ENCODE results near the gene ACSF3.
A peak's percentile ranks its signal among the peaks of the same experiment; 100 is the strongest.

ACSF3 gene

DNA sequence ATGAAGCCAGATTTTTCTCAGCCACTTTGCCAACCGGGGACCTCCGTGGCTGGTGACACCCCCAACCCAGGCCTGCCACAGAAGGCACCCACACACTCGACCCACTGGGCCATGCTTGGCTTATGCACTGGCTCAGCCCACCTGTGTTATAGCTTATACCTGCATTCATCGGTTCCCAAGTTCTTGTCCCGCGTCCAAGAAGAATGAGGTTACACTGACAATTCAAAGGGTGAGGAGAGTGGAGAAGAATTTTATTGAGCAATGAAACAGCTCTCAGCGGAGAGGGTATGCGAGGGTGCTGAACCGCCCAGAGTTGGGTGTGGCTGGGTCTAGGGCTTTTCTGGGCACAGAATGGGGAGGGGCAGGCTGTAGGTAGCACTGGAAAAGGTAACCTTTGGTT lies 55.7 kb downstream of the ACSF3 start:
- no peak for DNase-seq

GRCh38 chr16:89150090-89150835 lies 56.6 kb downstream of the ACSF3 start:
- no peak for DNase-seq

DNA sequence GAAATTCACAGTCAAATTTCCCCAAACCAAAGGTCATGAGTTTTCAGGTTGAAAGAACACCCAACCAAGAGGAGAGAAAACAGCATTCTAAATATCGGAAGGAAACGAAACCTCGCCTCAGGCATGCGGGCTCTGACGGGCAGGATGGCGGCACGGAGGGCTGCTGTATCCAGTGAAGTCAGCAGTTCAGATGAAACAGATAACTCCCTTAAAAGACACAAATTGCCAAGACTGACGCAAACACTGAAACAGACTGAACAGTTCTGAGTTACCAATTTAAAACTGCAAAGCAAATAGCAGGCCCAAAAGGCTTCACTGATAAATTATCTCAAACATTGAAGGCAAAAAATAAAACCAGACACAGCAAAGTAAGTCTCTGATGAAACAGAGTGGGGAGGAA lies 57.3 kb downstream of the ACSF3 start:
- no peak for DNase-seq

DNA sequence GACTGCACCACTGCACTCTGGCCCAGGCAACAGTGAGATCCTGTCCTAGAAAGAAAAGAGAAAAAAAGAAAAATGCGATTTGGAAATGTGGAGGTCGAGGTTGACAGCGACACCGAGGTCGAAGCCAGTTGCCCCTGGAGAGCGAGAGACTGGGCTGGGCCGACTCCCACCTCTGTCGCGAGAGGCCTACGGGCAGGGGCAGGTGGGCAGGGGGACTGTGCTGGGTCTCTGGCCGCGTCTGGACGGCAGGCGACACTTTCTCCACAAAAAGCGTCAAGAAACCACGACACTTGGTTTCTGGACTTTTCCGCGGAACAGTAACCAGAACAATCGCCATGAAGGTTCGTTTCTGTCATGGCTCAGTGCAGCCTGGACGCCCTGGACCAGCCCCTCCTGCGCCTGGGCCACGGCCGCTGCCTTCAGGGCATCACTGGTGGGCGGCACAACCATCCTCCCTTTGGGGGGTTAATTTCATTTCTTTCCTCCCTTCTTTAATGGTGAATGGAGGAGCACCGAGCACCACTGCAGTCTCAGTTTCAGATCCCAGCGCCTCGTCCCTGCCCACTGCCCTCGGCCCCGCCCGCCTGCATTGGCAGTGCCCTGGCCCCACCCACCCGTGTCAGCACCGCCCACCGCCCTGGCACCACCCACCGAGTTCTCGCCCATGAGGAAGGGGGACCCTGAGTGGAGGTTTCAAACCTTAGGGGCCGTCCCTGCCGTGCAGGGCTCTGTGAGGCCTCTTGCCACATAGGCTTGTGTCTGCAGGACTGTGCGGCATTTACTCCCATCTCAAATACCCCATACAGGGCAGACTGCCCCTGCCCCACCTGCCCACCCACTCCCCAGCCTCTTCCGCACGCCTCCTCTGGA lies 59.4 kb downstream of the ACSF3 start:
- peak in 2 of 3 donors; percentile 24 to 28 for DNase-seq

DNA sequence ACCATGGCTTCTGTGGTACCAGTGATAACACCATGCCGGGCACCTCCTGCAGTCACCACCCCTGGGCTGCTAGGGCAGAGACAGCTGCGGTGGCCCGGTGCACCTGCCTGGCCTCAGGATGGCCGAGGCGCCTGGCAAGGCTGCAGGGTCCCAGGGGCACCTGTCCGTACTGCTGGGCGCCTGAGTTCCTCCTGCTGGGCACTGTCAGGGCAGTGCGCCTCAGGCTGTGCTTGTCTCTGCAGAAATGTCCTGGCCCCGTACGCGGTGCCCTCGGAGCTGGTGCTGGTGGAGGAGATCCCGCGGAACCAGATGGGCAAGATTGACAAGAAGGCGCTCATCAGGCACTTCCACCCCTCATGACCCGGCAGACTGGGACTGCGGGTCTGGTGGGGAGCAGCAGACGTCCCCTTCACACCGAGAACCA lies 60.2 kb downstream of the ACSF3 start:
- DNase-seq = no peak

DNA sequence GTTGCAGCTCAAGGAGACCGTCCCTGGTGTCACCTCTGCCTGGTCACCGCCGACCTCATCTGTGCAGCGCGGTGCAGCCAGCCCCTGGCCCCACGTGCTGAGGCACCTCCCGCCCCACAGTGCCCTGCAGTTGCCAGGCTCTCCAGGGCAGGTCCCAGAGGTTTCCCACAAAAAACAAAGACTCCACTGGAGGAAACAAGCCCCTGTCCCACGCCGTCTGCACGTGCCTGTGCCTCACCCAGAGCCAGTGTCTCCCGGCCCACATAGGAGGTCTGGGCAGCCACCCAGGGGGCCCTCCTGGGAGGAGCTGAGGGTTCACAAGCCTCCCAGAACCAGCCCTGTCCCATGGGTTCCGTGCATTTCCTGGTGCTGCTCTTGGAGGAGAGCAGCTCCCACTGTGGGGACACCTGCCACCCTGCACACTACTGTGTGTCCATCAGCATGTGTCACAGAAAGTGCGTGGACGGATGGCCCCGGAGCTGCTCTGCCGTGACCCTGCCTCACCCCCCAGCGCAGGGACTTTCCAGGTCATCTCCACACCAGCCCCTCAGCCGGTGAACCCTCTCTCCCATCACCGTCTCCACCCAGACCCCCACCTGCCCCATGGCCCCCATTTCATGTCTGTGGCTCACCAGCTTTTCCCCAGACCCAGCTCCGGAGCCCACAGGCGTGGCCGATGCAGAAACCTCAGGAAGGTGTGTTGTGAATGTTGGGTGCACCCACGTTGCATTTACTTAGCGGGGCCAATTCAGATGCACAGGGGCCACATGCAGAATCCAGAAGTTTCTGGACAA lies 60.9 kb downstream of the ACSF3 start:
- no peak for DNase-seq

DNA sequence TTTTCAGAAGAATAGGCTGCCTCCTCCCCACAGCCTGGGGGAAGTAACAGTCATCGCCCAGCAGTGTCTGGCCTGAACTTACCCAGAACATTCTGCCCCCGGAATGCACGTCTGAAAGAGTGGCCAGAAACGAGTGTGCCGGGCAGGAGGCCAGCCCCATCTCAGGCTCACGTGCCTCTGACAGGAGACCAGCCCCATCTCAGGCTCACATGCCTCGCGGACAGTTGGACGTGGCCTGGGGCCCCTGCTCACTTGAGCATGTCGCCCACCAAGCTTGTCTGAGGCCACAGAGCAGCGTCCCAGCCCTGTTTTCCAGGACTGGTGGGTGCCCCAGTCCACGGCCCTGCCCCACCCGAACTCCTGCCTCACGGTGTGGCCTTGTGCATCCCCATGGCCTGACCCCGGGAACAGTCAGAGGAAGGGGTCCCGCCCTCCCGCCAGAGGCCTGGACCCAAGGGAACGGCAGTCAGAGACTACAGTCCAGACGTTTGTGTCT lies 61.6 kb downstream of the ACSF3 start:
- peak; percentile 17 to 26 (median 22) for DNase-seq

DNA sequence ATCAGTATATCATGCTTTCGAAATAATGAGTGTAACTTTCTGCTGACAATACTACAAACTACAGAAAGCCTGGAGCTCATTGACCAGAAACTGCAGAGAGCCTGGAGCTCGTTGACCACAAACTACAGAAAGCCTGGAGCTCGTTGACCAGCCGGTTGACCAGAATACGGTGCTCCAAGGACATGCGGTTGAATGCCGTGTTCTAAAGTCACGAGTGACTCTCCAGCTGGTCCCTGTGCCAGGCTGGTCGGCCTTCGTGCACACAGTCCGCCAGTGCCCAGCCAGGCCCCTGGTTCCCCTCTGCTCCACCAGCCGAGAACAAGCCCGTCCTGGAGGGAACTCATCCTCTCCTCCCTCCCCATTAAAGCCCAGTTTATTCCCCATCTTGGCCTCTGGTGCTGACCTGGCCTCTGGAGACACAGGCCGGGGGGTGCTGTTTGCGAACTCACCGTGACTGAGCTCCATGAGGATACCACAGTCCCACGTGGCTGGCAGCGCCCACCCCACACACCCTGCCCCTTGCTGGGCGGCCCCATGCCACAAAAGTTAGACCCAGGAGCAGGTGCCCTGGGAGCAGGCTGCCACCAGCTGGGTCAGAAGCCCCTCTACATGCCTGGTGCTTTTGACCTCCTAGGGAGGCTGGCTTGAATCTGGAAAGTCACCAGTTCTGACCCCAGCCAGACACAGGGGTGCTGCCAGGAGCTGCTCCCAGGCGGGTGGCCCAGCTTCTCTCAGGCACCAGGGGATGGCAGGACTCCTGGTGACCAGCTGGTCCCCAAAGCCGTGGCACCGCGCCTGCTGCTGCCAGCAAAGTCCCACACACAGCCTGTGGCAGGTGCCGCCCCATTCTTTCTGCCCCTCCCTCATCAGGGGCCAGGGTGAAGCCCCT lies 62.4 kb downstream of the ACSF3 start:
- DNase-seq = no peak

DNA sequence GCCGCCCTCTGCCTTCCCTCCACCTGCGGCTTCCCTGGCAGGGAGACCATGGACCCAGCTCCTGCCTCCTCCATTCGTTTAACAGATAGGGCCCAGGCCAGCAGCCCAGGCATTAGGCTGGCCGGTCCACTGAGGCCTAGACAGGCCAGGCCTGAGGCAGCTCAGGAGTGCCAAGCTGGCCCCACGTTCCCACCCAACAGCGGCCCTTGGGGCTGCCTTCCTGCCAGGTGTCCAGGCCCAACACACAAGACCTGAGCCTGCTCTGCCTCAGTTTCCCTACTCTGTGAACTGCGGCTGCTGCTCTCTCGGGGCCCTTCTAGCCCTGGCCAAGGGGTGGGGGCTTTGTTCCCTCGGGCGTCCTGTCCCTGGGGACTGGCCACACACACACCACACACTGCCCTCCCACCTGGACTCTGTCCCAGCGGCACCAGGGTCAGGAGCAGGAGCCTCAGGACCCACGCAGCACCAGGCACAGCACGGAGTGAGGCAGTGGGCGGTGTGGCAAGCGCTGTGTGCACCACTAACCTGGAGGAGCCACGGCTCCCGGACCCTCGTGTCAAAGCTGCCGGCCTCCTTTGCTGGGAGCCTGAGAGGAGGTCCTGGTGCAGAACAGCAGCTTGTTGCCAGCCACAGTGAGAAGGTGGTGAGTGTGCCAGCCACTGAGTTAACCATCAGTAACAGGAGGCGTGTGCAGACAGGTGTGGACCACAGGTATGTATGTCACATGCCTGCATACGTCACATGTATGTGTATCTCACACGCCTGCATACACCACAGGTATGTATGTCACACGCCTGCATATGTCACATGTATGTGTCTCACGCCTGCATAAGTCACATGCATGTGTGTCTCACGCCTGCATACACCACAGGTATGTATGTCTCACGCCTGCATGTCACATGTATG lies 63.3 kb downstream of the ACSF3 start:
- no peak for DNase-seq

DNA sequence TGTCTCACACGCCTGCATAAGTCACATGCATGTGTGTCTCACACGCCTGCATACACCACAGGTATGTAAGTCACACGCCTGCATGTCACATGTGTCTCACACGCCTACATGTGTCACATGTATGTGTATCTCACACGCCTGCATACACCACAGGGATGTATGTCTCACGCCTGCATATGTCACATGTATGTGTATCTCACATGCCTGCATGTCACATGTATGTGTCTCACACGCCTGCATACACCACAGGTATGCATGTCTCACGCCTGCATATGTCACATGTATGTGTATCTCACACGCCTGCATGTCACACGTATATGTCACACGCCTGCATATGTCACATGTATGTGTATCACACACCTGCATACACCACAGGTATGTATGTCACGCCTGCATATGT lies 64.1 kb downstream of the ACSF3 start:
- DNase-seq = no peak

- no peak for DNase-seq
These were observed 65.6 kb downstream of the ACSF3 start for GRCh38 chr16:89159066-89159849.

- no peak for DNase-seq
These were observed 66.2 kb downstream of the ACSF3 start for GRCh38 chr16:89159850-89160354.

DNA sequence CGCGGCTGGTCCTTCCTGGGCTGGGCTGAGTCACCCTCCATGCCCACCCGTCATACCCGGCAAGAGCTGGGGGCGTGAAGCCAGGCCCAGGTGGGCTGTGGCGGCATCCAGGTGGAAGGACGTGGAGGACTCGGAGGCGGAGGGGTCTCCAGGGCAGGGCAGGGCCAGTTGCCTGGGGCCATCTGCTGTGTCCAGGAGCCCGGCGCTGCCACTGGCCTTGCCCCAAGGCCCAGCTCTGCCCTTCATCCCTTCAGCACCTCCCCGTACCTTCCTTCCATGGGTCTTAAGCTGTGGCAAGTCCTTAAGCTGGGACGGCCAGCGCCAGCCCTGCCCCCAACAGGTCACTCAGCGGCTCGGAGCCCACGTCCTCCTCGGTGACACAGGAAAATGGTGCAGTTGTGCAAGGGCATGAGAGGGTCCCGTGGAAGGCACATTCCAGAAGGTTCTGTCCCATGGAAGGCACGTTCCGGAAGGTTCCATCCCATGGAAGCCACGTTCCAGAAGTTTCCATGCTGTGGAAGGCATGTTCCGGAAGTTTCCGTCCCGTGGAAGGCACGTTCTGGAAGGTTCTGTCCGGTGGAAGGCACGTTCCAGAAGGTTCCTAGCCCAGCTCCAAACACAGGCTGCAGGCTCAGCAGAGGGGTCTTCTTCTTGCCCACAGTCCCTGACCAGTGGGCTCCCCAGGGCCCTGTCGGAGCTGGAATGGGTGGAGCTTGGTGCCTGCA lies 67.5 kb downstream of the ACSF3 start:
- no peak for DNase-seq

GRCh38 chr16:89161763-89162713 lies 68.4 kb downstream of the ACSF3 start:
- DNase-seq = no peak

DNA sequence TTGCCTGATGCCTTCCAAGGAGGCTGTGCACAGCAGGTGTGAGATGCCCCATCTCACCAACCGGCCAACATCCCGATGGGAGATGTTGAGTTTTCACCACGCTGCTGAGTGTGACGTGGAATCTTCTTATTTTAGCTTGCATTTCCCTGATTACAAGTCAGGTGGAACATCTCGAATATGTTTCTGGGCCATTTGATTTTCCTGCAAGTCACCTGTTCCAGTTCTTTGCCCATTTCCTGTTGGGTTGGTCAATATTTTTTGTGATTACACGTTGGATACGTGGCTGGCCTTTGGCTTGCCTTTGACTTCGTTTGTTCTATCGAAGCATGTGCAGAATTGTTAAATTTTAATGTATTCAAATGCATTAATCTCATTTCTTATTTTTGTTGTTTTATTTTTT lies 69.6 kb downstream of the ACSF3 start:
- DNase-seq = no peak

DNA sequence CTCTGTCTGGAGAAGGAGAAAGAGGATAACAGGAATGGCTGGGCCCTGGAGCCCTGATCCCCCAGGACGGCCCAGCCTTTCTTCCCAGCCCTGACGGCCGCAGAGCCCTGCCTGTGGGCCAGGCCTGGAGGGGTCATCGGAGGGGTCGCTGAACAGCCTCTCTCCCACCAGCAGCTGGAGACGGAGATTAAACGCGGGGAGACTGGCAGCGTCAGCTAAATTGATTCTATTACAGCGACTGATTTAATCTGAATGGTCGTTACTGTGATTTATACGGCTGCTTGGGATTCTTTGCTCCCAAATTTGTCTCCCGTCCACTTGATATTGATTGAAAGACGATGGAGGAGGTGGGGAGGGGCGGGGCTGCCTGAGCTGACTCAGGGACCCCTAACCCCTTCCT lies 70.8 kb downstream of the ACSF3 start:
- no peak for DNase-seq

- DNase-seq = no peak
These were observed 71.4 kb downstream of the ACSF3 start for GRCh38 chr16:89164847-89165680.

Measured in suppressor macrophage treated with lipopolysaccharide for 1 hour (primary cell).